SH-SY5Y (cell line): ENCODE measurements around the gene PPM1H.

Experiments used
- GATA2 ChIP-seq: IDR thresholded peaks from 2 replicates; pipeline ENCODE4 v1.6.1; 2011; ENCODE audit warnings: mild to moderate bottlenecking, low read depth, low read length
- GATA3 ChIP-seq: IDR thresholded peaks from 2 replicates; pipeline ENCODE4 v1.6.1; 2011; ENCODE audit warnings: low read depth, mild to moderate bottlenecking, low read length, moderate library complexity

DNA sequence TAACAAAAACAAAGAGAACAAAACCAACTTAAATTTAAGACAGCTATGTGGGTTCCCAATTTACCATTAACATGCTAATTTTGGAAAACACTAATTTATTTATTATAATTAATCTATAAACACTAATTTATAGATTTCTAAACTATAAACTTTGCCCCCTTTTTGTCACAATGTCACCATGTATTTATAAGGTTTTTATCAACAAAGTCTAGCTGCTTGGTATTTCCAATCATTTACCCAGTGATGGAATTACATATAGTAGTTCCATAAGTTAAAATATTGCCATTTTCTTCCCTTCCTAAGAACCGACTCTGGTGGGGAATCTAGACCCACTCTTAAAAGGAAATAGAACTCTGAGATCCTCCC, 140.7 kb downstream of the PPM1H start:
- TF ChIP-seq GATA3 (no peak), GATA2 (no peak)
